Transverse colon (tissue), 4 donors: ENCODE data around the gene SLX4IP. TPM values are rescaled to one million over a fixed set of nuclear protein-coding genes. Genes with fewer than 3 reads are reported as not detected.

ENCODE experiments used
- DNase-seq: peaks from one replicate; pipeline ENCODE4 v3.0.0-alpha.2; 2019
- H3K27ac ChIP-seq, 4 donors: fragments of 200-600 bp; sonication (generic); 2 replicates each; pipeline ENCODE4 v1.5.1; 2016 to 2018; ENCODE audit warnings: inconsistent platforms in 4 of 4
- H3K27me3 ChIP-seq: fragments of 200-600 bp; sonication (generic); 2 replicates; pipeline ENCODE4 v1.5.1; 2017; ENCODE audit warnings: inconsistent platforms
- H3K36me3 ChIP-seq, 4 donors: fragments of 200-600 bp; sonication (generic); 2 replicates each; pipeline ENCODE4 v1.5.1; 2017 to 2019; ENCODE audit warnings: inconsistent platforms in 4 of 4
- H3K4me1 ChIP-seq, 4 donors: fragments of 200-600 bp; sonication (generic); 2 replicates each; pipeline ENCODE4 v1.5.1; 2017 to 2020; ENCODE audit warnings: inconsistent platforms in 4 of 4
- H3K4me3 ChIP-seq, 4 donors: fragments of 200-600 bp; sonication (generic); 1 replicate in 1 of 4; 2 replicates in 3 of 4; pipeline versions ENCODE4 v1.5.1 to v1.6.1; 2017 to 2019; ENCODE audit warnings: inconsistent platforms in 4 of 4
- H3K9me3 ChIP-seq, 2 donors: fragments of 200-600 bp; sonication (generic); 2 replicates each; pipeline ENCODE4 v1.5.1; 2017 to 2019; ENCODE audit warnings: inconsistent platforms in 2 of 2
- CTCF ChIP-seq, 5 experiments: fragments of 200-600 bp in 3 of 5; fragments of 450-650 bp in 2 of 5; sonication (generic) in 3 of 5; IDR thresholded peaks; 1 replicate in 2 of 5; 2 replicates in 3 of 5; pipeline ENCODE4 v1.5.1; 2016 to 2017; ENCODE audit warnings: antibody characterized with exemption in 5 of 5, inconsistent platforms in 3 of 5, mild to moderate bottlenecking in 2 of 5, moderate library complexity in 1 of 5
- EP300 ChIP-seq: sonication (generic); formaldehyde crosslinking; IDR thresholded peaks from one replicate; pipeline ENCODE4 v1.6.1; 2017; ENCODE audit warnings: antibody characterized with exemption, low read depth
- POLR2A ChIP-seq: fragments of 450-650 bp; IDR thresholded peaks from one replicate; pipeline ENCODE4 v1.6.1; 2016; ENCODE audit warnings: antibody characterized with exemption, mild to moderate bottlenecking, moderate library complexity
- POLR2AphosphoS5 ChIP-seq, 3 donors: sonication (generic); formaldehyde crosslinking; IDR thresholded peaks; one replicate each; pipeline ENCODE4 v1.6.1; 2016; ENCODE audit warnings: antibody characterized with exemption in 3 of 3
- WGBS, 2 donors: methylation state at CpG; one replicate each; pipeline ENCODE4 v1.1.5; 2018; ENCODE audit warnings: low coverage in 1 of 2; 5-methylcytosine and 5-hydroxymethylcytosine counted together
- in situ Hi-C, 4 donors: fragments of 200-750 bp; cut with MboI; loops; one replicate each; pipeline versions ENCODE4 v1.15.0 to v1.15.1; 2017; ENCODE audit warnings: low sequenced_read_pairs in 3 of 4, low pct_ligation_motif_present in 1 of 4, low pct_unique_long_range_greater_than_20kb in 1 of 4
- intact Hi-C: fragments of 100-400 bp; cut with DNase I; formaldehyde crosslinking; loops from one replicate; pipeline ENCODE4 v1.15.1; 2023; ENCODE audit warnings: low total_unique reads
- total RNA-seq, 4 donors: library from RNA; depleted of rRNA; stranded (reverse); fragments of >200 nt; gene quantifications; one replicate each; pipeline ENCODE4 v1.1.0, GENCODE V29; 2016

The SLX4IP gene
- total RNA-seq, 4 donors from 2014 or later: 5.4 to 8.4 (median 7.5) TPM

- Histone ChIP-seq H3K9me3 (no peaks in the 10 kb centered on the region), H3K27ac (no peak overlapping the region), H3K4me3 (no peak overlapping the region), H3K36me3 (no peaks in the 10 kb centered on the region), H3K27me3 (no peaks in the 10 kb centered on the region), H3K4me1 (peaks cover 0 to 8% (median 3%) of the 10 kb centered on the region in 4 donors)
- WGBS, 2 donors: 88 to 97% methylated on average over 1 to 3 of the region's 3 CpGs
- intact Hi-C loops: no loop called here
- DNase-seq: no peak
- in situ Hi-C loops: no loop called here
- TF ChIP-seq POLR2A (no peak), EP300 (no peak), CTCF (IDR thresholded peaks at IDR 0.05) (no peak), POLR2AphosphoS5 (IDR thresholded peaks at IDR 0.05) (no peak)
Observed at GRCh38 chr20:10527781-10528180, 92.7 kb downstream of the SLX4IP start.

- TF ChIP-seq CTCF (IDR thresholded peaks at IDR 0.05) (no peak), POLR2A (no peak), POLR2AphosphoS5 (IDR thresholded peaks at IDR 0.05) (no peak), EP300 (no peak)
- in situ Hi-C loops: no loop called here
- H3K27me3 ChIP-seq: no peaks in the 10 kb centered on the region
Observed at GRCh38 chr20:10530883-10531282, 95.8 kb downstream of the SLX4IP start.

GRCh38 chr20:10531848-10532247 is 96.7 kb downstream of the SLX4IP start:
- intact Hi-C loops (no loop called here), in situ Hi-C loops (no loop called here)
- no peaks in the 10 kb centered on the region for H3K4me1 ChIP-seq
- 86 to 89% methylated on average over 3 of the region's 3 CpGs for WGBS, 2 donors
- H3K27me3 ChIP-seq: no peaks in the 10 kb centered on the region
- H3K9me3 ChIP-seq: no peaks in the 10 kb centered on the region
- H3K36me3 ChIP-seq: no peaks in the 10 kb centered on the region
- no peak overlapping the region for H3K4me3 ChIP-seq
- no peak for TF ChIP-seq POLR2AphosphoS5 (IDR thresholded peaks at IDR 0.05)
- no peak for TF ChIP-seq CTCF (IDR thresholded peaks at IDR 0.05)
- H3K27ac ChIP-seq: no peak overlapping the region
- no peak for DNase-seq

More at GRCh38 chr20:10530883-10531282, 95.8 kb downstream of the SLX4IP start:
- no peak overlapping the region for H3K4me3 ChIP-seq
- H3K27ac ChIP-seq: no peak overlapping the region
- 100% methylated on average over 1 to 2 of the region's 2 CpGs for WGBS, 2 donors
- H3K9me3 ChIP-seq: no peaks in the 10 kb centered on the region
- H3K4me1 ChIP-seq: no peaks in the 10 kb centered on the region
- H3K36me3 ChIP-seq: no peaks in the 10 kb centered on the region
- no peak for DNase-seq
- intact Hi-C loops: no loop called here

GRCh38 chr20:10532361-10532760 is 97.3 kb downstream of the SLX4IP start:
- intact Hi-C loops: no loop called here
- H3K27ac ChIP-seq: no peak overlapping the region
- 83 to 86% methylated on average over 2 to 3 of the region's 3 CpGs for WGBS, 2 donors
- no peak for TF ChIP-seq EP300
- TF ChIP-seq POLR2A: no peak
- TF ChIP-seq POLR2AphosphoS5 (IDR thresholded peaks at IDR 0.05): no peak
- no peak for TF ChIP-seq CTCF (IDR thresholded peaks at IDR 0.05)
- in situ Hi-C loops: no loop called here
- H3K9me3 ChIP-seq: no peaks in the 10 kb centered on the region
- no peaks in the 10 kb centered on the region for H3K27me3 ChIP-seq
- H3K36me3 ChIP-seq: no peaks in the 10 kb centered on the region
- no peak overlapping the region for H3K4me3 ChIP-seq
- DNase-seq: no peak
- no peaks in the 10 kb centered on the region for H3K4me1 ChIP-seq
